Motor neuron (in vitro differentiated cells): ENCODE results near the gene SPPL2A. TPM values are rescaled to one million over a fixed set of nuclear protein-coding genes. Genes with fewer than 3 reads are reported as not detected.
"Not testable (repeated sequence)": the region's sequence is repeated elsewhere in the genome, so short reads cannot be mapped to it uniquely, and the experiment has no call there.

Source experiments
- ATAC-seq, 8 experiments: fragments of 200-7000 bp; cut with Tn5 transposase; replicated peaks in 6 of 8; 2 replicates each; pipeline ENCODE4 v1.8.0; 2021; ENCODE audit warnings: mild to moderate bottlenecking in 8 of 8, moderate library complexity in 8 of 8
- H3K27ac ChIP-seq, 2 donors: fragments of 250-450 bp; sonication (Bioruptor Pico); 2 replicates each; pipeline ENCODE4 v1.9.0; 2021; ENCODE audit warnings: antibody characterized with exemption in 2 of 2, mild to moderate bottlenecking in 2 of 2, moderate library complexity in 1 of 2
- H3K4me1 ChIP-seq, 2 donors: fragments of 250-450 bp; sonication (Bioruptor Pico); replicated peaks in 1 of 2; 2 replicates each; pipeline ENCODE4 v1.6.1; 2021; ENCODE audit warnings: antibody characterized with exemption in 2 of 2, mild to moderate bottlenecking in 2 of 2, moderate library complexity in 1 of 2
- H3K4me3 ChIP-seq, 5 donors: fragments of 250-450 bp; sonication (Bioruptor Pico); 2 replicates each; pipeline ENCODE4 v1.9.0; 2021; ENCODE audit warnings: antibody characterized with exemption in 5 of 5, mild to moderate bottlenecking in 5 of 5, moderate library complexity in 4 of 5
- WGBS, 10 experiments: fragments of 450-650 bp; shearing (Covaris generic); methylation state at CpG; one replicate each; pipeline ENCODE4 v1.0.0; 2022; 5-methylcytosine and 5-hydroxymethylcytosine counted together
- in situ Hi-C, 9 experiments: fragments of 400-800 bp; cut with MboI; loops; one replicate each; pipeline ENCODE4 v1.15.0; 2021; ENCODE audit warnings: low sequenced_read_pairs in 9 of 9, low pct_unique_long_range_greater_than_20kb in 2 of 9; ENCODE audit not compliant: unreplicated experiment in 9 of 9
- total RNA-seq, 8 experiments: library from RNA; unstranded; fragments of 300-600 nt; gene quantifications; 2 replicates each; pipeline versions ENCODE4 v1.2.3 to v1.2.4, GENCODE V29; 2022

Gene SPPL2A
- total RNA-seq, 8 experiments from 2014 or later = 8.1 to 64.5 (median 23.2) TPM

DNA sequence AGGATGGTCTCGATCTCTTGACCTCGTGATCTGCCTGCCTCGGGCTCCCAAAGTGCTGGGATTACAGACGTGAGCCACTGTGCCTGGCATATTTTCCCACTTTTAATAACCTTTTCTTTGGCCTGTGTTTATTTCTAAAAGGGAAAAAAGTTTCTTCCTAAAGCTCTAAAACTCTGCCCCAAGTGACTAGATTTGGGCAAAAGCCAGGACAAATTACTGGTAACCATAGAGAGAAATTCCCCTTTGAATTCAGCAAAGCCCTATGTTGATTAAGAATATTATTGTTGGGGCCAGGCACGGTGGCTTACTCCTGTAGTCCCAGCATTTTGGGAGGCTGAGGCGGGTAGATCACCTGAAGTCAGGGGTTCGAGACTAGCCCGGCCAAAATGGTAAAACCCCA lies 67.4 kb downstream of the SPPL2A start:
- no peak for ATAC-seq
- WGBS, 10 experiments = 80 to 100% (median 97%) methylated on average over 1 to 8 of the region's 8 CpGs; no CpG with 5 or more reads in 1 of the 10 experiments
- in situ Hi-C loops = loop anchor here in 3 of 9 experiments (25.0 kb wide), 3 partner anchors 164 to 214 kb away; partner anchors contain the start of gene AP4E1 (in 1 of the 3)

DNA sequence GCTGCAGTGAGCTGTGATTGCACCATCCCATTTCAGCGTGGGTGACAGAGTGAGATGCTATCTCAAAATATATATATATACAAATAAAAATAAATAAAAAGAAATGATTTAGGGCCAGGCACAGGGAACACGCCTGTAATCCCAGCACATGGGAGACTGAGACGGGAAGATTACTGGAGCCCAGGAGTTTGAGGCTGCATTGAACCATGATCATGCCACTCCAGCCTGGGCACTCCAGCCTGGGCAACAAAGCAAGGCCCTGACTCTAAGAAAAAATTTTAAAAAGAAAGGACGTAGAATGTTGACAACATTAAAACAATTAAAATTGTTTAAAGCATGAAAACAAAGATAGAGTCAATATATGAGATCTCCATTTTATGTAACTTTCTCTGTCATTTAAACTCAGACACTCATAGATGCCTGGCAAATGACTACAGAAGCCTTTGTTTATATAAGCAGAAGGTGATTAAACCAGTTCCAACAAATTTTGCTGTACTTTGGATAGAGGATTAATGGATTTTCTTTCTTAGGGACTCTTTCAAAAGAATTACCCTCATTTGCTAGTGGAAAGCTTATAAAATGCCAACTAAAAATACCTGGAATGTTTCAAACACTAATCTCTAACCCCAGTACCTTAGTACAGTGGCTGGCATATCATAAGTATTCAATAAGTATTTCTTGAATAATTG lies 68.3 kb downstream of the SPPL2A start:
- Histone ChIP-seq H3K27ac (no peak overlapping the region), H3K4me1 (no peaks in the 10 kb centered on the region), H3K4me3 (no peak overlapping the region)
- in situ Hi-C loops = loop anchor here in 3 of 9 experiments (25.0 kb wide), 3 partner anchors 165 to 215 kb away; partner anchors contain the start of gene AP4E1 (in 1 of the 3)
- 78 to 94% (median 88%) methylated on average over 1 to 4 of the region's 4 CpGs; no CpG with 5 or more reads in 2 of the 10 experiments for WGBS, 10 experiments
- no peak for ATAC-seq

More for the DNA sequence above, 67.4 kb downstream of the SPPL2A start:
- H3K4me1 ChIP-seq = no peaks in the 10 kb centered on the region
- no peak overlapping the region for H3K4me3 ChIP-seq
- no peak overlapping the region for H3K27ac ChIP-seq

- 89 to 100% (median 100%) methylated on average over 1 to 7 of the region's 9 CpGs; no CpG with 5 or more reads in 2 of the 10 experiments for WGBS, 10 experiments
- not testable (repeated sequence) for H3K4me1 ChIP-seq, H3K4me3 ChIP-seq, H3K27ac ChIP-seq, ATAC-seq
- in situ Hi-C loops = loop anchor here in 3 of 9 experiments (25.0 kb wide), 3 partner anchors 168 to 218 kb away; partner anchors contain the start of gene AP4E1 (in 1 of the 3)
These were observed 70.8 kb downstream of the SPPL2A start for GRCh38 chr15:50694634-50695165.

DNA sequence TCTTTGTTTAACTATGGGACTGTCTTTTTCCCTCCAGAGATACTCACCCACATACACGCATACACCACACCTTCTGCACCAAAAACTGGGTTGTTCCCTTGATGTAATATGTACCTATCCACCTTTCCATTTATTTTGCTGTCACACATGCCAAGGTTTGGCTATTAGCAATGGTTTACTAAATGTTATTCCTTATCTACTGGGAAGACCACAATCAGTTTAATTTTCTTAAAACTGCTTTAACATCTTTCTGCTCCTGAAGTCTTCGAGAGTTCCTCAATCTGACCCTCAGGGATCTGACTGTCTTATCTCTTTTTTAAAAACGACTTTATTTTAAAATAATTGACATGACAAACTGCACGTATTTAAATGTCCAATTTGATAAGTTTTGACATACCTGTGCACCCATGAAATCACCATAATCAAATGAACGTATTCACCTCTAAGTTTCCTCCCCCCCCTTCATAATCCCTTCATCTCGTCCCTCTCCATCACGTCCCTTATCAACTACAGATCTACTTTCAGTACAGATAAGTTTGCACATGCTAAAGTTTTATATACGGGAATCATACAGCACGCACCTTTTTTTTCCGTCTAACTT lies 78.1 kb downstream of the SPPL2A start:
- in situ Hi-C loops = loop anchor here in 4 of 9 experiments (10.0 to 25.0 kb wide), 4 partner anchors 175 to 225 kb away; partner anchors contain the start of gene AP4E1 (in 1 of the 4)
- H3K27ac ChIP-seq = peak overlapping the region; percentile 45 to 93
- no peak for ATAC-seq
- peaks cover 11 to 14% of the 10 kb centered on the region in 2 donors for H3K4me1 ChIP-seq
- WGBS, 10 experiments = 31 to 82% (median 62%) methylated on average over 2 to 9 of the region's 10 CpGs
- H3K4me3 ChIP-seq = peak overlapping the region; percentile 58 to 84 (median 71)

DNA sequence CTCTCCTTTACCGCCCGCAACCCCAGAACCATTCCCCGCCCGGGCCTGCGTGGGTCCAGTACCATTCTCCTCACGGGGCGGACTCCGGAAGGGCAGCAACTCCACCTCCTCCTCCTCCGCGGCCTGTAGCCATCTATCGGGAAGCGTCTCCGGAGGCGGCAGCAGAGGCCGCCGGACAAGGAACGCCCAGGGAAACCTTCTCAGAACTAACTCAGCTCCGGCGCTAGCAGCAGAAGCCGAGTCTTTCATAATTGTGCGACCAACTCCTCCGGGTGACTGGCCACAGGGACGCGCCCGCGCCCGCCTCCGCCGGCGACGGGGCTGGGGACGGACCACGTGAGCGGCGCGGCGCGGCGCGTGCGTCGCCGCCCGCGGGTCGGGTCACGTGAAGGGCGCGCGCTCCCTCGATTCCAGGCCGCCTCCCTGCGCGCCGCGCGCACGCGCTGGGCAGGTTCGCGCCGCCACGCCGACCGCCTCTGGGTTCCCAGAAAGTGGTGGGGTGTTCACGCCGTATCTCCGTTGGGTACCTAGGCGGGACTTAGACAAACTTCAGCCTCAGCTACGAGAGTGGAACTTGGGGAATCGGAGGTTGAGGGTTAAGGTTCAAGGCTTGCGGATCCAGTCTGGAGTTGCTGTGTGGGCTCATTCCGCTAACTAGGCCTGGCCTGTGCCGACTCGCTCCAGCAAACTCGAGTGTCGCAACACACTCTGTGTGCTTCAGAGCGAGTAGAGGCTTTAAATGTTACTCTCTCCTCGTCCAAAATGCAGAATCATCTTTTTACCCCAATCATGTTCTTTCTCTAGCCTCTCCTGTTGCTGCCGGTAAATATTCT lies 78.8 kb downstream of the SPPL2A start, which contains the start of gene TRPM7:
TSS of gene TRPM7 (minus strand) at position 329 of the 833 bp plus-strand sequence. CDS start at position 65, 264 bp downstream.
- Histone ChIP-seq H3K4me3 (peak within 1 kb of the TSS; percentile 58 to 84 (median 71)), H3K4me1 (peaks cover 11 to 14% of the 10 kb centered on the region in 2 donors), H3K27ac (peak within 1 kb of the TSS; percentile 63 to 93)
- ATAC-seq = peak; percentile 85 to 93 (median 90)
- in situ Hi-C loops = loop anchor here in 4 of 9 experiments (10.0 to 25.0 kb wide), 4 partner anchors 176 to 226 kb away; partner anchors contain the start of gene AP4E1 (in 1 of the 4)
- 0 to 10% (median 1%) methylated on average over 2 to 15 of the region's 80 CpGs; no CpG with 5 or more reads in 3 of the 10 experiments for WGBS, 10 experiments

DNA sequence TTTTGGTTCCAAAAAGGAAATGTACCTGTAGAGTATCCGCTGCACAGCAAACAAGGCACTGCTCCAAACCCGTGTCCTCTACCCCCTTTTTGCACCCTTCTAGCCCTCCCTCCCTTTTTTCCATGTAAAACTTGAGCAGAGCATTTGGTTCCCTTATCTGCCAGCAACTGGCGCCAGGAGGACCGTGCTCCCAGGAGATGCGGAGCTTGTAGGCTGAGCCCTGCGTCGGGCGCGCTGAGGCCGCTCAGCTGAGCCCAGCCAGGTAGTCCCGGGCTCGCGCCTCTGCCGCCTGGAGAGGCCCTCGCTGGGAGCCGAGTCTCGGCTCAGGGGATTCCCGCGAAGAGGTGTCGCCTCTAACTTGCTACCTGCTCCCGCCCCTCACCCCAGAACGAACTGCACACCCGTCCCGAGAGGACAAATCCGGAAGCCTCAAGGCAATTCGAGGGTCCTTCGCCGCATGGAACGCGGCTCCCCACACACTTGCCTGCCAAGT lies 79.5 kb downstream of the SPPL2A start:
- peak overlapping the region; percentile 63 to 93 for H3K27ac ChIP-seq
- in situ Hi-C loops = loop anchor here in 4 of 9 experiments (10.0 to 25.0 kb wide), 4 partner anchors 176 to 226 kb away; partner anchors contain the start of gene AP4E1 (in 1 of the 4)
- H3K4me3 ChIP-seq = peak overlapping the region; percentile 58 to 84 (median 71)
- peak; percentile 39 to 65 (median 62) for ATAC-seq
- peaks cover 11 to 14% of the 10 kb centered on the region in 2 donors for H3K4me1 ChIP-seq
- WGBS, 10 experiments = 0% methylated on average over 1 to 12 of the region's 30 CpGs; no CpG with 5 or more reads in 6 of the 10 experiments

DNA sequence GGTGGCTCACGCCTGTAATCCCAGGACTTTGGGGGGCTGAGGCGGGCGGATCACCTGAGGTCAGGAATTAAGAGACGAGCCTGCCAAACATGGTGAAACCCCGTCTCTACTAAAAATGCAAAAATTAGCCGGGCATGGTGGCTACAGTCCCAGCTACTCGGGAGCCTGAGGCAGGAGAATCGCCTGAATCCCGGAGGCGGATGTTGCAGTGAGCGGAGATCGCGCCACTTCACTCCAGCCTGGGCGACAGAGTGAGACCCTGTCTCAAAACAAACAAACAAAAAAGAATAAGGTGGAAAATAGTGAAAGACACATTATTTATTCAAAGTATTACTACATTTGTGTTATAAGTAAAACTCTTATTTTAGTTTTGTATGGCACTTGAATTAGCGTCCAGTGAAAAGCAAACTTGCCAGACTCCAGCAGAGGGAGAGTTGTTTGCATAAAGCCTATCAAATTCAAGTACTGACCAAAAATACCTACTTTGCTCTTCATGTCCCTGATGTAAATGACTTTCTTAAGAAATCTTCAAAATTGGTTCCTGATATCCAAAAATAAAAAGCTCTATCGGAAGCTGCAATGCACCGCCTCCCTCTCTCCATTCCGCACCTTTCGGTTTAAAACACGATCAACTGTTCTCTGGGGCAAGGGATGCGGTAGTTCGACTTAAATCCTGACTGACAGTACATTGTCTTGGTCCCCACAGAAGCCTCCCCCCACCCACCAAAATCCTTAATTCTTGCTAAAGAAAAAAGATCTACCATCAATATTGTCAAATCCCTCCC lies 80.1 kb downstream of the SPPL2A start:
- peak overlapping the region in 1 of 2 donors; percentile 93 for H3K27ac ChIP-seq
- H3K4me1 ChIP-seq = peaks cover 11 to 14% of the 10 kb centered on the region in 2 donors
- no peak for ATAC-seq
- H3K4me3 ChIP-seq = peak overlapping the region; percentile 58 to 84 (median 71)
- WGBS, 10 experiments = 4 to 46% (median 17%) methylated on average over 2 to 17 of the region's 22 CpGs
- in situ Hi-C loops = loop anchor here in 4 of 9 experiments (10.0 to 25.0 kb wide), 4 partner anchors 177 to 227 kb away; partner anchors contain the start of gene AP4E1 (in 1 of the 4)

- Histone ChIP-seq H3K4me3 (no peak overlapping the region), H3K4me1 (peaks cover 4 to 7% of the 10 kb centered on the region in 2 donors), H3K27ac (no peak overlapping the region)
- ATAC-seq = no peak
- in situ Hi-C loops = loop anchor here in 4 of 9 experiments (10.0 to 25.0 kb wide), 4 partner anchors 181 to 231 kb away; partner anchors contain the start of gene AP4E1 (in 1 of the 4)
These were observed 84.0 kb downstream of the SPPL2A start for GRCh38 chr15:50681467-50681866.

DNA sequence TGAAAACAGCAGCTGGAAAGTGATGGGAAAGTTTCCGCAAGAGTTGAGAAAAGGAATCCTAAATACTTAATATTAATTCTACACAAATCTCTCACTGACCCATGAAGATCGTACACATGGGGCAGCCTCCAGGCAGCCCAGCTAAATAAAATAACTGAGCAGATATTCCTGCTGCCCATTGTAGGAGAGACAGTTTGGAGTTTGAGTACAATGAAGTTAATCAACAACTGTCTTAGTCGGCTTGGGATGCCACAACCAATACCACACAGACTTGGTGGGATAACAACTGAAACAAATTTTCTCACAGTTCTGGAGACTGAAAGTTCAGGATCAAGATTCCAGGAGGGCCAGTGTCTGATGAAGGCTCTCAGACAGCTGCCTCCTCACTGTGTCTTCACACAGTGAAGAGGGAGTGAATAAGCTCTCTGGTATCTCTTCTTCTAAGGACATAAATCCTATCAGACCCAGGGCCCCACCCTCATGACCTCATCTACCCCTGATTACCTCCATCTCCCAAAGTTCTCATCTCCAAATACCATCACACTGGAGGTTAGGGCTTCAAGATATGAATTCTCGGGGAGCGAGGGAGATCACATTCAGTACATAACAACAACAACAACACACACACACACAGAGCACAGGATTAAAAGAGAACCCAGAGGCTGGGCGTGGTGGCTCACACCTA lies 88.6 kb downstream of the SPPL2A start:
- ATAC-seq = peak in 4 of 8 experiments; percentile 31 to 93 (median 66)
- H3K27ac ChIP-seq = no peak overlapping the region
- H3K4me3 ChIP-seq = no peak overlapping the region
- in situ Hi-C loops = loop anchor here in 4 of 9 experiments (10.0 to 25.0 kb wide), 4 partner anchors 185 to 235 kb away; partner anchors contain the start of gene AP4E1 (in 1 of the 4)
- WGBS, 10 experiments = 55 to 100% (median 81%) methylated on average over 1 to 5 of the region's 6 CpGs
- H3K4me1 ChIP-seq = no peaks in the 10 kb centered on the region

DNA sequence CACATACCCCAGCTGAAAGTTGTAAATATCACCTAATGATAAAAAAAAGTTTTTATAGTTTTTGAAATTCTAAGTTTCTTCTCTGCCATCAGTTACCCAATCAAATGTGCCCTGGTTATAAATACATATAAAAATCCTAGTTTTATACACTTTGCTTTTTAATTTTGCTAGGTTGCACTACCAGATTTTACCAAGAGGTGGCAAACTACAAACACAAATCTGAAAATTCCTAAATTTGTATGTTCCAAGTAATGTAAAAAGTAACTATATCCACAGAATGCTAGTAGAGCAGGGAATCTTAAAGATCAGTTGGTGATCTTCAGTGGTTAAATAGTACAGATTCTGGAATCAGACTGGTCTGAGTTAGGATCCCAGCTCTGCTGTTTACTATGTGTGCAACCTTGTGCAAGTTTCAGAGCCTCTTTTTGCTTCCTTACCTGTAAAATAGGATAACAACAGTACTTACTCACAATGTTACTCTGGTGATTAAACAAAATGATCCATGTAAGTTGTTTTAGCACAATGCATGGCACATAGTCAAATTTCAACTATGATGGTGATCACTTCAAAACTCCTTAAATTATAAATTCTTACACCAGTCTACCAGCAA lies 89.9 kb downstream of the SPPL2A start:
- Histone ChIP-seq H3K4me1 (no peaks in the 10 kb centered on the region), H3K4me3 (no peak overlapping the region), H3K27ac (no peak overlapping the region)
- in situ Hi-C loops = loop anchor here in 4 of 9 experiments (10.0 to 25.0 kb wide), 4 partner anchors 187 to 237 kb away; partner anchors contain the start of gene AP4E1 (in 1 of the 4)
- no peak for ATAC-seq
